Adrenal gland (tissue), 5 donors: ENCODE data around the gene RALGAPA2.

Experiments
- POLR2A ChIP-seq, 2 donors: fragments of 450-650 bp; IDR thresholded peaks; one replicate each; pipeline ENCODE4 v1.6.1; 2017; ENCODE audit warnings: antibody characterized with exemption in 2 of 2, mild to moderate bottlenecking in 2 of 2, moderate library complexity in 1 of 2
- TF ChIP-seq, protein P1 (sequence below), 6 experiments: fragments of 450-650 bp in 4 of 6; fragments of 200-600 bp in 2 of 6; sonication (generic) in 1 of 6; IDR thresholded peaks; 1 replicate in 5 of 6; 2 replicates in 1 of 6; pipeline versions ENCODE4 v1.5.1 to v1.8.0; 2016 to 2021; ENCODE audit warnings: antibody characterized with exemption in 6 of 6, mild to moderate bottlenecking in 2 of 6, moderate library complexity in 1 of 6
- donor health status: DM: no; HTN: no; CAD: no.

DNA sequence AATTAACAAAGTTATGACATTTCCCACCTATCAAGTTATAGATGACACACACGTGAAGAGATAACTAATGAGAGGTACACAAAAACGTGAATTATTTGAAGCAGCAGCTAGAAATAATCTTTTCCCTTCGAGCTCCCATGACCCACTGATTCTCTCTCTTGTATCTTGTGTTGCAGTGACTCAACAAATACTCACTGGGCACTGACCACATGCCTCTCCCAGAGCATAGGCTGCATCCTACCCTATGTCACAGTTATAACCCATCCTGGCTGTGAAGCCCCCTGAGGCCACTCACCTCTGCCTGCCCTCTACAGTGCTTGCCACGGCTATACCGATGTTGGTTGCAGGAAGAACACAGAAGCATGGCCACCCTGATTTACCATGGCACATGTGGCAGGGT lies 252.7 kb downstream of the RALGAPA2 start:
- TF ChIP-seq, protein P1, sequence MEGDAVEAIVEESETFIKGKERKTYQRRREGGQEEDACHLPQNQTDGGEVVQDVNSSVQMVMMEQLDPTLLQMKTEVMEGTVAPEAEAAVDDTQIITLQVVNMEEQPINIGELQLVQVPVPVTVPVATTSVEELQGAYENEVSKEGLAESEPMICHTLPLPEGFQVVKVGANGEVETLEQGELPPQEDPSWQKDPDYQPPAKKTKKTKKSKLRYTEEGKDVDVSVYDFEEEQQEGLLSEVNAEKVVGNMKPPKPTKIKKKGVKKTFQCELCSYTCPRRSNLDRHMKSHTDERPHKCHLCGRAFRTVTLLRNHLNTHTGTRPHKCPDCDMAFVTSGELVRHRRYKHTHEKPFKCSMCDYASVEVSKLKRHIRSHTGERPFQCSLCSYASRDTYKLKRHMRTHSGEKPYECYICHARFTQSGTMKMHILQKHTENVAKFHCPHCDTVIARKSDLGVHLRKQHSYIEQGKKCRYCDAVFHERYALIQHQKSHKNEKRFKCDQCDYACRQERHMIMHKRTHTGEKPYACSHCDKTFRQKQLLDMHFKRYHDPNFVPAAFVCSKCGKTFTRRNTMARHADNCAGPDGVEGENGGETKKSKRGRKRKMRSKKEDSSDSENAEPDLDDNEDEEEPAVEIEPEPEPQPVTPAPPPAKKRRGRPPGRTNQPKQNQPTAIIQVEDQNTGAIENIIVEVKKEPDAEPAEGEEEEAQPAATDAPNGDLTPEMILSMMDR (IDR thresholded peaks at IDR 0.05): no peak
- no peak for TF ChIP-seq POLR2A (IDR thresholded peaks at IDR 0.05)
